Thoracic aorta (tissue), 2 donors: Measurements from ENCODE around the gene TMEM255B. TPM values are rescaled to one million over a fixed set of nuclear protein-coding genes. Genes with fewer than 3 reads are reported as not detected.
A peak's percentile ranks its signal among the peaks of the same experiment; 100 is the strongest.

ENCODE experiments used
- ATAC-seq: fragments of 150-250 bp; one replicate; pipeline ENCODE4 v1.8.0; 2017; ENCODE audit warnings: low read depth; ENCODE audit not compliant: insufficient number of reproducible peaks, low FRiP score
- DNase-seq: peaks from one replicate; pipeline ENCODE4 v3.0.0-alpha.2; 2020; ENCODE audit warnings: low spot score
- H3K27ac ChIP-seq, 2 donors: fragments of 200-600 bp; sonication (generic); 1 replicate in 1 of 2; 2 replicates in 1 of 2; pipeline ENCODE4 v1.5.1; 2016; ENCODE audit warnings: mild to moderate bottlenecking in 2 of 2, moderate library complexity in 2 of 2
- H3K27me3 ChIP-seq: fragments of 200-600 bp; sonication (generic); replicated peaks from 2 replicates; pipeline ENCODE4 v1.6.0; 2016; ENCODE audit warnings: mild to moderate bottlenecking; ENCODE audit not compliant: insufficient read depth
- H3K36me3 ChIP-seq: fragments of 200-600 bp; sonication (generic); one replicate; pipeline ENCODE4 v1.5.1; 2016
- H3K4me1 ChIP-seq, 2 donors: fragments of 200-600 bp; sonication (generic); 1 replicate in 1 of 2; 2 replicates in 1 of 2; pipeline versions ENCODE4 v1.5.1 to v1.6.0; 2016; ENCODE audit warnings: low read depth in 2 of 2, mild to moderate bottlenecking in 1 of 2; ENCODE audit not compliant: control insufficient read depth in 1 of 2
- H3K4me3 ChIP-seq: fragments of 200-600 bp; sonication (generic); 2 replicates; pipeline ENCODE4 v1.5.1; 2016; ENCODE audit warnings: mild to moderate bottlenecking
- H3K9me3 ChIP-seq: fragments of 200-600 bp; sonication (generic); 2 replicates; pipeline ENCODE4 v1.5.1; 2016
- total RNA-seq, 2 donors: library from RNA; depleted of rRNA; stranded (reverse); fragments of >200 nt; gene quantifications; one replicate each; pipeline versions ENCODE4 v1.1.0 to v1.2.3, GENCODE V29; 2016
- TF ChIP-seq, protein P1 (sequence below): fragments of 200-600 bp; sonication (generic); IDR thresholded peaks from one replicate; pipeline ENCODE4 v1.5.1; 2019; ENCODE audit warnings: antibody characterized with exemption

The TMEM255B gene
- total RNA-seq, 2 donors from 2014 or later, result 11.2 to 14.9 TPM

DNA sequence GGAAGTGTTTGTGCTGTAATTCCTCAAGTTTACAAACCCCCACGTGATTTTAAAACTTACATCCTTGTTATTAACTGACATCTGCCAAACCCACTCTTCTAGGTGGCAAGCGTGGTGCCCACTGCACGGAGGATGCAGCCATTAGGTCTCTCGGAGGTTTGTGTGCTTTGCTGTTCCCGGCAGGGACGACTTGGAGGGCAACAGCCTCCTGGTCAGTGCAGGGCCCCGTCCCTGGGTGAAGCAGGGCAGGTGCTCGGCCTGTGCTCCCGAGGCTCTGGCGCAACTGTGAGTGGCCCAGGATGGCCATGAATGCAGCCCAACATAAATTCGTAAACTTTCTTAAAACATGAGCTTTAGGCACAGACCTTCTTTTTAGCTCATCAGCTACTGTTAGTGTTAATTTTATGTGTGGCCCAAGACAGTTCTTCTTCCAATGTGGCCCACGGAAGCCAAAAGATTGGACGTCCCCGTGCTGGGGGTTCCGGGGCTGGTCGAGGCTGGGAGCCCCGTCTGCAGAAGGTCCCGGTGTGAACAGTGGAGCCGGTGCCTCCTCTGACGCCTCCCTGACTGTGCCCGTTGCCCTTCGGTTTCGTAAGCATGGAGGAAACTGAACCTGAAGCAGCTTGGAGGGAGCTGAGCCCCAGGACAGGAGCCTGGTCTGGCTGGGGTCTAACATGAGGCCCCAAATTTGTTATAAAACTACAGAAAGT lies 93.0 kb downstream of the TMEM255B start:
- no peak for ATAC-seq
- TF ChIP-seq, protein P1, sequence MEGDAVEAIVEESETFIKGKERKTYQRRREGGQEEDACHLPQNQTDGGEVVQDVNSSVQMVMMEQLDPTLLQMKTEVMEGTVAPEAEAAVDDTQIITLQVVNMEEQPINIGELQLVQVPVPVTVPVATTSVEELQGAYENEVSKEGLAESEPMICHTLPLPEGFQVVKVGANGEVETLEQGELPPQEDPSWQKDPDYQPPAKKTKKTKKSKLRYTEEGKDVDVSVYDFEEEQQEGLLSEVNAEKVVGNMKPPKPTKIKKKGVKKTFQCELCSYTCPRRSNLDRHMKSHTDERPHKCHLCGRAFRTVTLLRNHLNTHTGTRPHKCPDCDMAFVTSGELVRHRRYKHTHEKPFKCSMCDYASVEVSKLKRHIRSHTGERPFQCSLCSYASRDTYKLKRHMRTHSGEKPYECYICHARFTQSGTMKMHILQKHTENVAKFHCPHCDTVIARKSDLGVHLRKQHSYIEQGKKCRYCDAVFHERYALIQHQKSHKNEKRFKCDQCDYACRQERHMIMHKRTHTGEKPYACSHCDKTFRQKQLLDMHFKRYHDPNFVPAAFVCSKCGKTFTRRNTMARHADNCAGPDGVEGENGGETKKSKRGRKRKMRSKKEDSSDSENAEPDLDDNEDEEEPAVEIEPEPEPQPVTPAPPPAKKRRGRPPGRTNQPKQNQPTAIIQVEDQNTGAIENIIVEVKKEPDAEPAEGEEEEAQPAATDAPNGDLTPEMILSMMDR, result no peak
- no peak for DNase-seq
- Histone ChIP-seq H3K9me3 (no peaks in the 10 kb centered on the region), H3K27ac (no peak overlapping the region), H3K4me3 (no peak overlapping the region), H3K4me1 (peaks cover 34 to 69% of the 10 kb centered on the region in 2 donors), H3K27me3 (no peaks in the 10 kb centered on the region), H3K36me3 (peaks cover 1% of the 10 kb centered on the region)

DNA sequence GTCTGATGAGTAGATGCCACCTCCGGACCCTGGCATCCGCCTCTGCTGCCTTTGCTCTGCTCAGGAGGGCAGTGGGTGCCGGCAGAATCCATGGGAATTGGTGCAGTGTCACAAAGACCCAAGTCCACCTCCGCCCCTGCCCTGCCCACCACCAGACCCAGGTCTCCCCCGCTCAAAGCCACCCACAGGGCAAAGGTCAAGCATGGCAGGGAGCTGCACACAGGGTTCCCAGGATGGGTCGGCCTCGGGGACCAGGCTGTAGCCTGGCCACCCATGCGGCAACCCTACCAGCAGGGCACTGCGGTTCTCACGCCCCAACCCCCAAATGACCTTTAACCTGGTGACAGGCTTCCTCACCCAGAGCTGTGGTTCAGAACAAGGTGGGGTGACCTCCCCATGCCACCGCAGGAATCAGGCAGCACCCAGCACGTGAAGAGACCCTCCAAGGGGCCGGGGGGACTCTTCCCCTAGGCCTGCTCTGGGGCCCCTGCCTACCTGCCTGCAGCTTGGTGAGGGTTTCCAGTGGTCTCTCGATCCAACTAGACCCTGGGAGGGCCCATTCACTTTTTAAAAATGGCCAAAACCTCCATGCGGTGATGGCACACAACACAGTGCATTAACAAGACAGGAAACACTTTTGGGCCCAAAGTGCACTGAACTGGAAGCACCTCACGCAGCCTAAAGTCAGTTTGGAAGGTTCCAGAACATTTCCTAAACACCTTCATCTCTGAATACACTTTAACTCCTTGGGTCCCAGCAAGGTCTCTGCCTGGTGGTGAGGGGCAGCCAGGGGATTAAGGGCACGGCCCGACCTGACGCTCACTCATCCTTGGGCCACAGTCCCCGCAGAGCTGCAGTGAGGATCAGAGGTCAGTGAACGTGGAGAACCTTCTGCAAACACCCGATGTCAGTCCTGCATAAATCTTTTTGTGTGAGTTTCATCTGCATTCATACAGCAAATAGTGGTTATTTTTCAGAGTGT lies 93.8 kb downstream of the TMEM255B start:
- no peaks in the 10 kb centered on the region for H3K27me3 ChIP-seq
- peak overlapping the region; percentile 7 to 14 for H3K27ac ChIP-seq
- ATAC-seq (no peak), DNase-seq (no peak)
- no peaks in the 10 kb centered on the region for H3K36me3 ChIP-seq
- TF ChIP-seq, protein P1, result no peak
- peaks cover 40 to 77% of the 10 kb centered on the region in 2 donors for H3K4me1 ChIP-seq
- no peaks in the 10 kb centered on the region for H3K9me3 ChIP-seq
- H3K4me3 ChIP-seq, result no peak overlapping the region

DNA sequence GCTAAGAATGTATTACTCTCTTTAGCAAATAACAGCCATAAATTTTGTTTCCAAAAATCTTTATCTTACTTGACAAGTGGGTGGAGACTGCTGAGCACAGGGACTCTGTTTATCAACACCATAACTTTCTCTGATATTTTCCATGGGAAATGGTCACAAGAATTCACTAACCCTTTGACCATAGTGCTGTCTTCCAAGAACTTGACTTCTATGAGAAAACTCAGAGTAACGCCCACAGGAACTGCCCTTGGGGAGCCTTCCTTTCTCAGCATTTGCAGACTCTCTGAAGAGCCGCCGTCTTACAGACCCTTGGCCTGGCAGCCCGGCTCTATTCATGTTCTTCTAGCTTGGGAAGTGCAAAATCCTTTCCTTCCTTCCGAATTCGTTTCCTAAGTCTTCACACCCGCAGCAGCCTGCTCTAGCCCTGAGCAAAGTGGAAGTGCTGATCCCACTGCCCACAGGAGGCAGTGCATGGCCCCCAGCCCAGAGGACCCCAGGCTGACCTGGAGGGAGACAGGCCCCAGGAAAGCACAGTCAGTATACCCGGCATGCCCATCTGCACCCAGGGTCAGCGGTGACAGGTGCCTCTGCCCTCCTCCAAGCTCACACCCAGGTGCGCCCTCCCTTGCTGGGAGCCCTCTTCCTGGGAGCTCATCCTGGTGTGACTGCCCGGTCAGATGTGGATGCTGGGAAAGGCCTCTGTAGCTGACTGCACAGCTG lies 94.7 kb downstream of the TMEM255B start:
- Histone ChIP-seq H3K4me3 (peak overlapping the region; percentile 8), H3K36me3 (no peaks in the 10 kb centered on the region), H3K4me1 (peaks cover 40 to 77% of the 10 kb centered on the region in 2 donors), H3K27ac (peak overlapping the region; percentile 14 to 48), H3K9me3 (no peaks in the 10 kb centered on the region), H3K27me3 (no peaks in the 10 kb centered on the region)
- DNase-seq (no peak), ATAC-seq (no peak)
- TF ChIP-seq, protein P1, result no peak

DNA sequence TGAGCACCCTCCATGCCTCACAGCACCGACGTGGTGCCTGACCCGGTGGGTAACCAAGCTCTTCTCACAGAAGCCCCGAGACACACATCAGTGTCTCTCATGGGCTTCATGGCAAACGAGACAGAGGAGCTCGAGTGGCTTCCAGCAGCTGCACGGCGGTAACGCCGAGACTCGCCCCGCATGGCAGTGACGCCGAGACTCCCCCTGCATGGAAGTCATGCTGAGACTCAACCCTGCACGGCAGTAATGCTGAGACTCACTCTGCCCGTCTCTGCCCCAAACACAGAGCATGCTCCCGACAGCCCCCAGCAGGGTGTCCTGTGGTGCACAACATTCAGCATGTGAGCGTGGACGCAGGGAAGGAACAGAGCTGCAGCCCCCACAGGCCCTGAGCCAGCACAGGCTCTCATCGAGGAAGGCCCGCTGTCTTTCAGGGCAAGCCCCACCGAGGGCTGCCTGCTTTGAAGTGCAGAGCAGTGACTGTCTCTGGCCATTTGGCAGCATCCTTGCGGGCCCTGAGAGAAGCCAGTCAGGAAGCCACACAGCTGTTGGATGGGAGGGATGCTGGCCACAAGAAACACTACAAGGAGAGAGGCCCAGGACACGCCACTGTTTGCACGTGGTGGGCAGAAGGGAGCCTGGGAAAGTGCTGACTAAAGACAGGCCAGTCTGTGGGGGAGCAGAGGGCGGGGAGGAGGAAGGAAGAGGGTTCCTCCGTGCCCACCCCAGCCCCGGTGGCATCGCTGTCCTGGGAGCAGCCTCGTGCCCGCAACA lies 95.4 kb downstream of the TMEM255B start:
- DNase-seq, result no peak
- Histone ChIP-seq H3K4me3 (peak overlapping the region; percentile 8), H3K4me1 (peaks cover 35 to 69% of the 10 kb centered on the region in 2 donors), H3K27ac (peak overlapping the region; percentile 26 to 48), H3K36me3 (peaks cover 3% of the 10 kb centered on the region), H3K9me3 (no peaks in the 10 kb centered on the region), H3K27me3 (no peaks in the 10 kb centered on the region)
- TF ChIP-seq, protein P1, result no peak
- ATAC-seq, result no peak
